Measurements from ENCODE around the gene RAPGEF1. TPM values are rescaled to one million over a fixed set of nuclear protein-coding genes. Genes with fewer than 3 reads are reported as not detected.
A peak's percentile ranks its signal among the peaks of the same experiment; 100 is the strongest.

RAPGEF1 gene
- total RNA-seq, 3 donors from 2014 or later, result 106 to 120 (median 111) TPM

- no peak for DNase-seq
- Mint-ChIP-seq H3K4me3 (no peak overlapping the region), H3K4me1 (ENCODE audit: low read depth) (peaks cover 91% of the 10 kb centered on the region), H3K9me3 (no peaks in the 10 kb centered on the region), H3K27me3 (ENCODE audit: low read depth) (no peaks in the 10 kb centered on the region), H3K36me3 (ENCODE audit: insufficient read depth) (peaks cover 10% of the 10 kb centered on the region)
- ATAC-seq, result no peak
These were observed 39.0 kb downstream of the RAPGEF1 start for GRCh38 chr9:131700765-131701435.

GRCh38 chr9:131700076-131700475 lies 39.8 kb downstream of the RAPGEF1 start:
- no peaks in the 10 kb centered on the region for H3K9me3 Mint-ChIP-seq
- H3K4me3 Mint-ChIP-seq, result no peak overlapping the region
- ATAC-seq, result no peak
- no peak for DNase-seq
- peaks cover 12% of the 10 kb centered on the region for H3K36me3 Mint-ChIP-seq (ENCODE audit: insufficient read depth)
- no peaks in the 10 kb centered on the region for H3K27me3 Mint-ChIP-seq (ENCODE audit: low read depth)
- H3K4me1 Mint-ChIP-seq (ENCODE audit: low read depth), result peaks cover 91% of the 10 kb centered on the region

- no peak overlapping the region for H3K4me3 Mint-ChIP-seq
- no peaks in the 10 kb centered on the region for H3K9me3 Mint-ChIP-seq
- H3K4me1 Mint-ChIP-seq (ENCODE audit: low read depth), result peaks cover 90% of the 10 kb centered on the region
- peaks cover 14% of the 10 kb centered on the region for H3K36me3 Mint-ChIP-seq (ENCODE audit: insufficient read depth)
- no peak for DNase-seq
- no peak for ATAC-seq
- no peaks in the 10 kb centered on the region for H3K27me3 Mint-ChIP-seq (ENCODE audit: low read depth)
These were observed 41.3 kb downstream of the RAPGEF1 start for GRCh38 chr9:131698618-131698985.

GRCh38 chr9:131697908-131698617 lies 41.8 kb downstream of the RAPGEF1 start:
- no peaks in the 10 kb centered on the region for H3K27me3 Mint-ChIP-seq (ENCODE audit: low read depth)
- DNase-seq (no peak), ATAC-seq (peak in 1 of 2 donors; percentile 30)
- no peak overlapping the region for H3K4me3 Mint-ChIP-seq
- H3K9me3 Mint-ChIP-seq, result no peaks in the 10 kb centered on the region
- H3K4me1 Mint-ChIP-seq (ENCODE audit: low read depth), result peaks cover 90% of the 10 kb centered on the region
- peaks cover 15% of the 10 kb centered on the region for H3K36me3 Mint-ChIP-seq (ENCODE audit: insufficient read depth)

- Mint-ChIP-seq H3K36me3 (ENCODE audit: insufficient read depth) (peaks cover 17% of the 10 kb centered on the region), H3K4me3 (no peak overlapping the region), H3K4me1 (ENCODE audit: low read depth) (peaks cover 91% of the 10 kb centered on the region), H3K27me3 (ENCODE audit: low read depth) (no peaks in the 10 kb centered on the region), H3K9me3 (no peaks in the 10 kb centered on the region)
- ATAC-seq (no peak), DNase-seq (no peak)
These were observed 42.8 kb downstream of the RAPGEF1 start for GRCh38 chr9:131697097-131697496.

- Mint-ChIP-seq H3K9me3 (no peaks in the 10 kb centered on the region), H3K4me3 (no peak overlapping the region), H3K4me1 (ENCODE audit: low read depth) (peaks cover 94% of the 10 kb centered on the region), H3K27me3 (ENCODE audit: low read depth) (no peaks in the 10 kb centered on the region), H3K36me3 (ENCODE audit: insufficient read depth) (peaks cover 17% of the 10 kb centered on the region)
- no peak for DNase-seq
- ATAC-seq, result no peak
These were observed 43.9 kb downstream of the RAPGEF1 start for GRCh38 chr9:131695836-131696460.

- DNase-seq, result no peak
- Mint-ChIP-seq H3K27me3 (ENCODE audit: low read depth) (no peaks in the 10 kb centered on the region), H3K36me3 (ENCODE audit: insufficient read depth) (peaks cover 17% of the 10 kb centered on the region), H3K9me3 (no peaks in the 10 kb centered on the region), H3K4me3 (no peak overlapping the region), H3K4me1 (ENCODE audit: low read depth) (peaks cover 95% of the 10 kb centered on the region)
- ATAC-seq, result no peak
These were observed 44.5 kb downstream of the RAPGEF1 start for GRCh38 chr9:131695366-131695765.

GRCh38 chr9:131693651-131694597 lies 46.0 kb downstream of the RAPGEF1 start:
- DNase-seq, result no peak
- peaks cover 91% of the 10 kb centered on the region for H3K4me1 Mint-ChIP-seq (ENCODE audit: low read depth)
- no peaks in the 10 kb centered on the region for H3K9me3 Mint-ChIP-seq
- no peak overlapping the region for H3K4me3 Mint-ChIP-seq
- no peak for ATAC-seq
- H3K36me3 Mint-ChIP-seq (ENCODE audit: insufficient read depth), result peaks cover 7% of the 10 kb centered on the region
- H3K27me3 Mint-ChIP-seq (ENCODE audit: low read depth), result no peaks in the 10 kb centered on the region

GRCh38 chr9:131692612-131693562 lies 47.0 kb downstream of the RAPGEF1 start:
- no peak for DNase-seq
- no peak for ATAC-seq
- no peaks in the 10 kb centered on the region for H3K27me3 Mint-ChIP-seq (ENCODE audit: low read depth)
- H3K4me3 Mint-ChIP-seq, result no peak overlapping the region
- peaks cover 90% of the 10 kb centered on the region for H3K4me1 Mint-ChIP-seq (ENCODE audit: low read depth)
- no peaks in the 10 kb centered on the region for H3K9me3 Mint-ChIP-seq
- H3K36me3 Mint-ChIP-seq (ENCODE audit: insufficient read depth), result peaks cover 7% of the 10 kb centered on the region

GRCh38 chr9:131691969-131692611 lies 47.8 kb downstream of the RAPGEF1 start:
- Mint-ChIP-seq H3K9me3 (no peaks in the 10 kb centered on the region), H3K4me3 (peak overlapping the region; percentile 20), H3K27me3 (ENCODE audit: low read depth) (no peaks in the 10 kb centered on the region), H3K4me1 (ENCODE audit: low read depth) (peaks cover 86% of the 10 kb centered on the region), H3K36me3 (ENCODE audit: insufficient read depth) (peaks cover 7% of the 10 kb centered on the region)
- ATAC-seq (no peak), DNase-seq (no peak)

- ATAC-seq (peak; percentile 75 to 84), DNase-seq (no peak)
- peak overlapping the region; percentile 48 for H3K4me3 Mint-ChIP-seq
- no peaks in the 10 kb centered on the region for H3K9me3 Mint-ChIP-seq
- H3K4me1 Mint-ChIP-seq (ENCODE audit: low read depth), result peaks cover 81% of the 10 kb centered on the region
- peaks cover 7% of the 10 kb centered on the region for H3K36me3 Mint-ChIP-seq (ENCODE audit: insufficient read depth)
- H3K27me3 Mint-ChIP-seq (ENCODE audit: low read depth), result no peaks in the 10 kb centered on the region
These were observed 48.8 kb downstream of the RAPGEF1 start for GRCh38 chr9:131690941-131691573.

- DNase-seq, result no peak
- no peaks in the 10 kb centered on the region for H3K9me3 Mint-ChIP-seq
- ATAC-seq, result no peak
- peaks cover 7% of the 10 kb centered on the region for H3K36me3 Mint-ChIP-seq (ENCODE audit: insufficient read depth)
- H3K4me1 Mint-ChIP-seq (ENCODE audit: low read depth), result peaks cover 80% of the 10 kb centered on the region
- H3K4me3 Mint-ChIP-seq, result peak overlapping the region; percentile 46
- H3K27me3 Mint-ChIP-seq (ENCODE audit: low read depth), result no peaks in the 10 kb centered on the region
These were observed 49.4 kb downstream of the RAPGEF1 start for GRCh38 chr9:131690462-131690861.
